ENCODE measurements around the gene FNBP1L. TPM values are rescaled to one million over a fixed set of nuclear protein-coding genes. Genes with fewer than 3 reads are reported as not detected.

FNBP1L gene
- polyA plus RNA-seq, 1 experiment: 5.5 TPM

DNA sequence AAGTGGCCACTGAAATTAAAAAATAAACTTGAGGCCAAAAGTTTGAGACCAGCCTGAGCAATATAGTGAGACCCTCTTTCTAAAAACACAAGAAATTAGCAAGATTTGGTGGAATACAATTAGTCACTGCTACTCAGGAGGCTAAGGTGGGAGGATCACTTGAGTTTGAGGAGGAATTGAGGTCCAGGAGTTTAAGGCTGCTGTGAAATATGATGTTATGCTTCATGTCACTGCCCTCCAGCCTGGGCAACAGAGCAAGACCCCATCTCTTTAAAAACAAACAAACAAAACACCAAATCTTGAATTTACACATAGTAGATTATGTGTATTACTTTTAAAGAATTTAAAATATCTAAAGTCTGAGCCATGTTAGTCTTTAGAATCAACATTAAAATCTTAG, 6.3 kb upstream of the FNBP1L start:
- H3K27me3 ChIP-seq (ENCODE audit: control insufficient read depth, insufficient read depth, low read length): no peaks in the 10 kb centered on the region
- no peaks in the 10 kb centered on the region for H3K36me3 ChIP-seq (ENCODE audit: control insufficient read depth, insufficient read depth, low read length)
- DNase-seq (ENCODE audit: low read depth): no peak
- no peak overlapping the region for H3K4me3 ChIP-seq (ENCODE audit: low read depth, low read length)
- ChIA-PET POLR2A (no interaction called here), CTCF (no interaction called here)
- TF ChIP-seq, protein P1, sequence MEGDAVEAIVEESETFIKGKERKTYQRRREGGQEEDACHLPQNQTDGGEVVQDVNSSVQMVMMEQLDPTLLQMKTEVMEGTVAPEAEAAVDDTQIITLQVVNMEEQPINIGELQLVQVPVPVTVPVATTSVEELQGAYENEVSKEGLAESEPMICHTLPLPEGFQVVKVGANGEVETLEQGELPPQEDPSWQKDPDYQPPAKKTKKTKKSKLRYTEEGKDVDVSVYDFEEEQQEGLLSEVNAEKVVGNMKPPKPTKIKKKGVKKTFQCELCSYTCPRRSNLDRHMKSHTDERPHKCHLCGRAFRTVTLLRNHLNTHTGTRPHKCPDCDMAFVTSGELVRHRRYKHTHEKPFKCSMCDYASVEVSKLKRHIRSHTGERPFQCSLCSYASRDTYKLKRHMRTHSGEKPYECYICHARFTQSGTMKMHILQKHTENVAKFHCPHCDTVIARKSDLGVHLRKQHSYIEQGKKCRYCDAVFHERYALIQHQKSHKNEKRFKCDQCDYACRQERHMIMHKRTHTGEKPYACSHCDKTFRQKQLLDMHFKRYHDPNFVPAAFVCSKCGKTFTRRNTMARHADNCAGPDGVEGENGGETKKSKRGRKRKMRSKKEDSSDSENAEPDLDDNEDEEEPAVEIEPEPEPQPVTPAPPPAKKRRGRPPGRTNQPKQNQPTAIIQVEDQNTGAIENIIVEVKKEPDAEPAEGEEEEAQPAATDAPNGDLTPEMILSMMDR (IDR thresholded peaks at IDR 0.05; ENCODE audit: insufficient read depth, low read depth, low read length): no peak

DNA sequence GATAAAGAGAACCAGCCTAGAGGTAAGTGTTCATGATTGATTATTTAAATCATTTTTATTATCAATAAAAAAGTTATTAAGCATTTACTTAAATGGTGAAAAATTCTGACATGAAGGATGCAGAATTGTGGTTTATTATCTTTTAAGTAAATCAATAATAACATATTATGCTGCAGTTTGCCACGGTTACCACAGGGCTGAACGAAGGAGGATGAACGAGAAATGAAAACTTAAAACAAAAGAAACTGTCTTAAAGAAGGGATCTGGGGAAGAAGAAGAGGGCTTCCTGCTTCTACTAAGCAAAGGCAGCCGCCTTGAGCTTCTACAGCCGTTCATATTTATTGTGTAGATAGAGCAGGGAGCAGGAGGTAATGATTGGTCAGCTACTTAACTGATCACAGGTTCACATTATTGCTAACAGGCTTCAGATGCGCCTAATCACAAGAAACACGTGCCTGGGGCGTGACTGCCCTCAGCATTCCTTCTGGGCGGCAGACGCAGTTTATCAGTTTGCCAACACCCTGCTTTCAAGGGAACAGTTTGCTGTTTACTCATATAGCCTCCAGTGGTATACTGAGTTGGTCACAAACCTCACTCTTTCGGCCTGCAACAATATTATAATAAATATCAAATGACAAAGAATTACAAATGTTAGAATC, 5.8 kb upstream of the FNBP1L start:
- peak; percentile 52 for DNase-seq (ENCODE audit: low read depth)
- no peak overlapping the region for H3K4me3 ChIP-seq (ENCODE audit: low read depth, low read length)
- no peaks in the 10 kb centered on the region for H3K27me3 ChIP-seq (ENCODE audit: control insufficient read depth, insufficient read depth, low read length)
- CTCF ChIA-PET: no interaction called here
- TF ChIP-seq, protein P1 (IDR thresholded peaks at IDR 0.05; ENCODE audit: insufficient read depth, low read depth, low read length): 0 out of 2 replicates have a peak, but pooled peaks have one; percentile 4
- H3K36me3 ChIP-seq (ENCODE audit: control insufficient read depth, insufficient read depth, low read length): no peaks in the 10 kb centered on the region
- POLR2A ChIA-PET: no interaction called here

DNA sequence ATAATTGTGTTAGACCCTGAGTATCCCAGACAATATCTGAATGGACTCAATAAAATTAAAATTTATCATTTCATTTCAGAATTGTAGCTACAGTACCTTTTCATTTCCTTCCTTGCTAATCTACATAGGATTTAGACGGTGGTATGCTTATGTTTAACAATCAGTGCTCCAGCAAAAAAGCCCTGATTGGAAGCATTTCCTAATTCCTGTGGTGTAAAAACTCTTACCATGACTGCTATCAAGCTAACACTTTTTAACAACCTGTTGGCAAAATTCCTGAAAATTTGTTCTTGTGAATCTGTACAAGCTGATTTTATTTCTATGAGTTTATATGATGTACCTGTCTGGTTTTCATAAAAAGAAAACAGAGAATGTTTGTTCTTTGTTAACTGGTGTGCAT, 5.2 kb upstream of the FNBP1L start:
- ChIA-PET CTCF (interaction anchor here (1.7 kb wide), 1 partner anchor 402 kb away, joined by 4 read pairs; no protein-coding TSS in a partner anchor), POLR2A (no interaction called here)
- H3K4me3 ChIP-seq (ENCODE audit: low read depth, low read length): no peak overlapping the region
- DNase-seq (ENCODE audit: low read depth): no peak
- TF ChIP-seq, protein P1 (IDR thresholded peaks at IDR 0.05; ENCODE audit: insufficient read depth, low read depth, low read length): no peak
- no peaks in the 10 kb centered on the region for H3K27me3 ChIP-seq (ENCODE audit: control insufficient read depth, insufficient read depth, low read length)
- H3K36me3 ChIP-seq (ENCODE audit: control insufficient read depth, insufficient read depth, low read length): no peaks in the 10 kb centered on the region

DNA sequence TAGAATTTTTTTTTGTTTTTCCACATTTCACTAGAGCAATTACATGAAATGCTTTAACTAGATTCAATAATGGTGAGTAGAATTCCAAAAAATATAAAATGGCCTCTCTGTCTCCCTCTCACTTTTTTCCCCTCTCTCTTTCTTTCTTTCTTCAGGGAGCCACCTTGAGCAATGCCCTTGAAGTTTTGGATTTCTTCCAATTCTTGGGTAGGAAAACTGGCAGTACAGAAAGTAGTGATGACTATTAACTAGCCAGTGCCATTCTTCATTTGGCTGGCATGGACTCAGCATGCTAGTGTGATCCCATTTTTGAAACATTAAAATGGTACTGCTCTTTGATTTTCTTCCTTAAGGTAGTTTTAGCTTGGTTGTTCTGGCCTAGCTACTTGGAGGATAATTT, 4.5 kb upstream of the FNBP1L start:
- CTCF ChIA-PET: interaction anchor here (0.7 to 1.7 kb wide), 4 partner anchors 186 to 401 kb away, joined by 3 to 4 read pairs (median 4); no protein-coding TSS in a partner anchor

DNA sequence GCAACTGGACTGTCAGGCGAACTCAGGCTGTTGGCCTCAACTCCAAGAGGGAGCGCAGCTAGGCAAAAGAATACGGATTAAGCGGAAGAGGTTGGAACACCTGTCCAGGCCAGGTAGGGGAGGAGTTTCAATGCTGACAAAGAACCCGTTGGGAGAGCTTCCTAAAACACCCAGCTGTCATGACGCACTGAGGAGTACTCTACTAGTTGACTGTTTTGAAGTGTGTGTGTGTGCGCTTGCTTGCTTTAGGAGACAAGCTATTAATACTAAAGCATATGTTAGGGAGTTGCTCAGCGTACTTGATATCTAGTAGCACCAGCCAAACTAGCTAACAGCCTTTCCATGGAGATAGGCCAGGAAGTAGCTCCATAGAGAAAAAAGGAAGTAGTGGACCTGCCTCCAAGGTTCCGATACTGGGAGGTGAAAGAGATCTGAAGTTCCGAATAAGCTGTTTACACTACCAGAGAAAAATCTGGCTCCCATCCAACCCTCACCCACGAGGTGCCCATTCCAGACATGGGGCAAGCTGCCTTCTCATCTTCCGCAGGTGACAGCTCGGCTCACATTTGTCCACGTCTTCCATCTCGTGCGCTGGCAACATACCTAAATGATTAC, 974 bp upstream of the FNBP1L start:
- CTCF ChIA-PET: interaction anchor here (0.8 to 3.3 kb wide), 7 partner anchors 17 to 398 kb away, joined by 3 to 12 read pairs (median 4); no protein-coding TSS in a partner anchor
- no peak overlapping the region for H3K4me3 ChIP-seq (ENCODE audit: low read depth, low read length)
- POLR2A ChIA-PET: no interaction called here
- TF ChIP-seq, protein P1 (IDR thresholded peaks at IDR 0.05; ENCODE audit: insufficient read depth, low read depth, low read length): no peak
- no peaks in the 10 kb centered on the region for H3K36me3 ChIP-seq (ENCODE audit: control insufficient read depth, insufficient read depth, low read length)
- H3K27me3 ChIP-seq (ENCODE audit: control insufficient read depth, insufficient read depth, low read length): no peaks in the 10 kb centered on the region
- DNase-seq (ENCODE audit: low read depth): no peak

More for the DNA sequence above, 4.5 kb upstream of the FNBP1L start:
- TF ChIP-seq, protein P1 (IDR thresholded peaks at IDR 0.05; ENCODE audit: insufficient read depth, low read depth, low read length): no peak
- Histone ChIP-seq H3K4me3 (ENCODE audit: low read depth, low read length) (no peak overlapping the region), H3K27me3 (ENCODE audit: control insufficient read depth, insufficient read depth, low read length) (no peaks in the 10 kb centered on the region), H3K36me3 (ENCODE audit: control insufficient read depth, insufficient read depth, low read length) (no peaks in the 10 kb centered on the region)
- POLR2A ChIA-PET: interaction anchor here (0.6 kb wide), 1 partner anchor 37 kb away, joined by 4 read pairs; no protein-coding TSS in a partner anchor
- no peak for DNase-seq (ENCODE audit: low read depth)

Measured in BJ (cell line).